ENCODE data around the gene SEC31A. TPM values are rescaled to one million over a fixed set of nuclear protein-coding genes. Genes with fewer than 3 reads are reported as not detected.

SEC31A gene
- total RNA-seq, 1 experiment from 2014 or later, result 128 TPM

DNA sequence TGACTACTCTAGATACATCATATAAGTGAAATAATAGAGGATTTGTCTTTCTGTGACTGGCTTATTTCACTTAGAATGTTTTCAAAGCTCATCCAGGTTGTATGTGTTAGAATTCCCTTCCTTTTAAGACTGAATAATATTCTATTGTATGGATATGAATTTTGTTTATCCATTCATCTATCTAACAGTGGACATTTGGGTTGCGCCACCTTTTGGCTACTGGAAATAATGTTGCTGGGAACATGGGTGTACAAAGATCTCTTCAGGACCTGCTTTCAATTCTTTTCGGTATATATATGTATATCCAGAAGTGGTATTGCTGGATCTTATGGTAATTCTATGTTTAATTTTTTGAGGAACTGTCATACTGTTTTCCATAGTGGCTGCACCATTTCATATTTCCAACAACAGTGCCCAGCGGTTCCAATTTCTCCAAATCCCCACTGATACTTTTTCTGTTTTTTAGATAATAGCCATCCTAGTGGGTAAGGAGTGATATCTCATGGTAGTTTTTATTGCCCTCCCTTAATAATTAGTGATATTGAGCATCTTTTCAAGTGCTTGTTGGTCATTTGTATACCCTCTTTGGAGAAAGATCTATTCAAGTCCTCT lies 88.9 kb downstream of the SEC31A start:
- Mint-ChIP-seq H3K27ac (no peak overlapping the region), H3K4me1 (peaks cover 21% of the 10 kb centered on the region in 2 experiments), H3K27me3 (ENCODE audit: low read depth) (peaks cover 16% of the 10 kb centered on the region), H3K4me3 (no peak overlapping the region), H3K9me3 (no peaks in the 10 kb centered on the region), H3K36me3 (ENCODE audit: insufficient read depth in 1 of 3, low read depth in 3 of 3) (no peaks in the 10 kb centered on the region)
- no peak overlapping the region for H2BK15ac ChIP-seq (ENCODE audit: low read depth, low read length)
- no peak overlapping the region for H2BK20ac ChIP-seq (ENCODE audit: low read depth, low read length, poor library complexity, severe bottlenecking)
- no peak overlapping the region for H3K56ac ChIP-seq (ENCODE audit: insufficient read length, low read depth, low read length)
- no peak overlapping the region for H3K4ac ChIP-seq (ENCODE audit: low read depth, low read length)
- no CpG with 5 or more reads among the region's 3 CpGs for WGBS (ENCODE audit: extremely low coverage, insufficient read length, low lambda C conversion rate)
- H3K27ac ChIP-seq (ENCODE audit: insufficient read length, low read depth, low read length), result no peak overlapping the region
- H3T11ph ChIP-seq (ENCODE audit: low read length), result no peak overlapping the region
- H3K4me1 ChIP-seq (ENCODE audit: insufficient read depth, low read length), result peaks cover under 1% of the 10 kb centered on the region; the same call in 1 of the 2 replicates
- no peak overlapping the region for H3K14ac ChIP-seq (ENCODE audit: insufficient read depth, low read length)
- no peak overlapping the region for H4K91ac ChIP-seq (ENCODE audit: insufficient read length, low read depth, low read length)
- H3K18ac ChIP-seq (ENCODE audit: insufficient read length, low read depth, low read length), result no peak overlapping the region
- no peak overlapping the region for H4K8ac ChIP-seq (replicated peaks; ENCODE audit: insufficient read length, low read depth, low read length)
- no peak overlapping the region for H2AFZ ChIP-seq (ENCODE audit: low read length)
- no peak overlapping the region for H2BK120ac ChIP-seq (ENCODE audit: low read depth, low read length, poor library complexity, severe bottlenecking)
- no peak overlapping the region for H3K9ac ChIP-seq (ENCODE audit: extremely low read depth, insufficient read length, low read length)
- DNase-seq, result no peak
- no peaks in the 10 kb centered on the region for H4K20me1 ChIP-seq (ENCODE audit: control insufficient read depth, insufficient read depth, insufficient read length)
- H3K23ac ChIP-seq (ENCODE audit: insufficient read length, low read depth, low read length), result no peak overlapping the region
- no peak overlapping the region for H2AK5ac ChIP-seq (ENCODE audit: insufficient read length, low read length)
- H3K79me1 ChIP-seq (ENCODE audit: insufficient read depth, low read depth, low read length, poor library complexity, severe bottlenecking), result no peaks in the 10 kb centered on the region
- H2BK12ac ChIP-seq (ENCODE audit: insufficient read length, low read depth, low read length), result no peak overlapping the region
- H3K4me2 ChIP-seq (ENCODE audit: insufficient read depth, insufficient read length, low read length), result no peak overlapping the region
- H3K27me3 ChIP-seq (ENCODE audit: insufficient read depth, low read length), result peaks cover 44% of the 10 kb centered on the region
- H3K79me2 ChIP-seq (ENCODE audit: insufficient read depth, low read length), result no peaks in the 10 kb centered on the region
- TF ChIP-seq, protein P1, sequence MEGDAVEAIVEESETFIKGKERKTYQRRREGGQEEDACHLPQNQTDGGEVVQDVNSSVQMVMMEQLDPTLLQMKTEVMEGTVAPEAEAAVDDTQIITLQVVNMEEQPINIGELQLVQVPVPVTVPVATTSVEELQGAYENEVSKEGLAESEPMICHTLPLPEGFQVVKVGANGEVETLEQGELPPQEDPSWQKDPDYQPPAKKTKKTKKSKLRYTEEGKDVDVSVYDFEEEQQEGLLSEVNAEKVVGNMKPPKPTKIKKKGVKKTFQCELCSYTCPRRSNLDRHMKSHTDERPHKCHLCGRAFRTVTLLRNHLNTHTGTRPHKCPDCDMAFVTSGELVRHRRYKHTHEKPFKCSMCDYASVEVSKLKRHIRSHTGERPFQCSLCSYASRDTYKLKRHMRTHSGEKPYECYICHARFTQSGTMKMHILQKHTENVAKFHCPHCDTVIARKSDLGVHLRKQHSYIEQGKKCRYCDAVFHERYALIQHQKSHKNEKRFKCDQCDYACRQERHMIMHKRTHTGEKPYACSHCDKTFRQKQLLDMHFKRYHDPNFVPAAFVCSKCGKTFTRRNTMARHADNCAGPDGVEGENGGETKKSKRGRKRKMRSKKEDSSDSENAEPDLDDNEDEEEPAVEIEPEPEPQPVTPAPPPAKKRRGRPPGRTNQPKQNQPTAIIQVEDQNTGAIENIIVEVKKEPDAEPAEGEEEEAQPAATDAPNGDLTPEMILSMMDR (conservative IDR thresholded peaks at IDR 0.05), result peak; percentile 40
- no peak overlapping the region for H2BK5ac ChIP-seq (ENCODE audit: insufficient read length, low read length)
- no peaks in the 10 kb centered on the region for H3K9me3 ChIP-seq (ENCODE audit: control insufficient read depth, low read depth, low read length)
- no peak overlapping the region for H4K5ac ChIP-seq (ENCODE audit: insufficient read length, low read depth, low read length)
- H3K23me2 ChIP-seq (ENCODE audit: insufficient read length, low read depth, low read length, poor library complexity, severe bottlenecking), result peaks cover 20% of the 10 kb centered on the region

Measured in H9 (cell line).